Mammary epithelial cell (primary cell): ENCODE results near the gene SMIM29.

Experiments used
- CTCF ChIP-seq, 2 donors: IDR thresholded peaks in 1 of 2; conservative IDR thresholded peaks in 1 of 2; 2 replicates each; pipeline ENCODE4 v1.5.1; 2011 to 2012; ENCODE audit warnings: inconsistent platforms in 2 of 2, low read length in 2 of 2, mild to moderate bottlenecking in 2 of 2, control low read depth in 1 of 2, low read depth in 1 of 2; ENCODE audit not compliant: insufficient read depth in 1 of 2; ENCODE audit errors: extremely low read depth in 1 of 2
- EZH2 ChIP-seq: IDR thresholded peaks from 2 replicates; pipeline ENCODE4 v1.6.1; 2012; ENCODE audit warnings: low read length, inconsistent platforms, borderline replicate concordance

GRCh38 chr6:34280216-34280615 lies 31.4 kb upstream of the SMIM29 start:
- no peak for TF ChIP-seq CTCF (conservative IDR thresholded peaks at IDR 0.05 in 1 of 2, IDR thresholded peaks at IDR 0.05 in 1 of 2; ENCODE audit: extremely low read depth in 1 of 2, insufficient read depth in 1 of 2, low read depth in 1 of 2, low read length in 2 of 2)
- no peak for TF ChIP-seq EZH2
